GM18909 (cell line): ENCODE data around the gene COL8A1.
A peak's percentile ranks its signal among the peaks of the same experiment; 100 is the strongest.

Source experiments
- ATAC-seq: cut with Tn5 transposase; IDR thresholded peaks from one replicate; pipeline ENCODE4 v1.9.1; 2021; ENCODE audit warnings: mild to moderate bottlenecking; ENCODE audit not compliant: unreplicated experiment, poor library complexity

COL8A1 gene

GRCh38 chr3:99780749-99781148, 142.4 kb downstream of the COL8A1 start:
- ATAC-seq: no peak

- ATAC-seq: no peak
Observed at GRCh38 chr3:99781761-99782160, 143.4 kb downstream of the COL8A1 start.

- ATAC-seq: no peak
Observed at GRCh38 chr3:99783011-99783573, 144.7 kb downstream of the COL8A1 start.

- peak; percentile 96 for ATAC-seq
Observed at GRCh38 chr3:99789011-99789721, 150.8 kb downstream of the COL8A1 start.

GRCh38 chr3:99794485-99794884, 156.1 kb downstream of the COL8A1 start:
- ATAC-seq: no peak

- ATAC-seq: no peak
Observed at GRCh38 chr3:99795573-99795972, 157.2 kb downstream of the COL8A1 start.

- ATAC-seq: no peak
Observed at GRCh38 chr3:99799422-99799821, 161.0 kb downstream of the COL8A1 start.

- ATAC-seq: no peak
Observed at GRCh38 chr3:99803297-99803696, 164.9 kb downstream of the COL8A1 start.

- no peak for ATAC-seq
Observed at GRCh38 chr3:99805160-99805559, 166.8 kb downstream of the COL8A1 start.

GRCh38 chr3:99808163-99808794, 169.9 kb downstream of the COL8A1 start:
- peak; percentile 64 for ATAC-seq

GRCh38 chr3:99809565-99809964, 171.2 kb downstream of the COL8A1 start:
- ATAC-seq: no peak

GRCh38 chr3:99810403-99810802, 172.0 kb downstream of the COL8A1 start:
- no peak for ATAC-seq

- peak; percentile 0 for ATAC-seq
Observed at GRCh38 chr3:99817047-99817436, 178.6 kb downstream of the COL8A1 start.

- ATAC-seq: peak; percentile 99
Observed at GRCh38 chr3:99817437-99818240, 179.2 kb downstream of the COL8A1 start, which contains the start of gene CMSS1. TSS of gene CMSS1 (plus strand) at chr3:99817862.

GRCh38 chr3:99818818-99819217, 180.4 kb downstream of the COL8A1 start:
- ATAC-seq: no peak

- no peak for ATAC-seq
Observed at GRCh38 chr3:99823723-99824711, 185.6 kb downstream of the COL8A1 start.

- no peak for ATAC-seq
Observed at GRCh38 chr3:99825004-99825640, 186.7 kb downstream of the COL8A1 start.

GRCh38 chr3:99829844-99830243, 191.4 kb downstream of the COL8A1 start:
- ATAC-seq: no peak

GRCh38 chr3:99833617-99834205, 195.3 kb downstream of the COL8A1 start:
- ATAC-seq: no peak
